HG03064 (cell line): ENCODE results near the gene ROR1.

Experiments used
- ATAC-seq: cut with Tn5 transposase; IDR thresholded peaks from one replicate; pipeline ENCODE4 v1.9.1; 2021; ENCODE audit warnings: low read depth; ENCODE audit not compliant: unreplicated experiment

Gene ROR1

DNA sequence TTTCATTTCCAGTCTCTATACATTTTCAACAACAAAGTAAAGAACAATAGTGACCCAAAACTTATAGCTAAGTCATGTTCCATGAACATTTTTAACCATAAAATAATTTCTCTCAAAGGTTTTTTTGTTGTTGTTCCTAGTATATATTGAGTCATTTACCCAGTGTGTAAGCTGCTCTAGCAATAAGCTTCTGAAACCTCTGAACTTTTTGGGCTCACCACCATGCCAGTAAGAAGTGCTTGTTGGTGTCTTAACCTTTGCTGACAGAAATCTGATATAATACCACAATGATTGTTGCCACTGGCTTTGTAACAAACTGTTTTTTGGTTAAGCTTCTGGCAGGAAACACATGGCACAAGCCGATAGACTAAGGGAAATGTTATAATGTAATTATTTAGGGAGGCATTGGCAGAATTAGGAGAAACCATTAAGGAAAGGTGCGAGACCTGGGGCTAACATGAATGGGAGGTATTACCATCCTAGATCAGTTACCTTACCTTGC, 377.0 kb downstream of the ROR1 start:
- no peak for ATAC-seq

DNA sequence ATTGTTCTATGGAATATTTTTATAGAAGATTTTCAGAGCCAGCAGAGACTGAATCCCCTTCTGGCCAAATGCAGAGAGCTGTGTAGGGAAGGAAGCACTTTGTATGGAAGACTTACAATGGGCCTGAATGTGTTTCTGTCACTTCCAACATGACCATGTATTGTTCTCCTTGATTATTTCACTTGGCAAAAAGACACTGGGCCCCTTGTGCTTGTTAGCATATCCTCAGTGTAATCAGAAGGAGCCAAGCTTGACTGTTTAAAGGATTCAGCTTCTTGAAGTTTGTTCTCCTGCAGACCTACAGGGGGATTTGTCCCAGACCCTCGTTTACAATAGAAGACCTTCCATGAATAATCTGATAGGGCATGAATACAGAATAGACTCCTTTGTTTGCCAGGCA, 381.5 kb downstream of the ROR1 start:
- no peak for ATAC-seq

DNA sequence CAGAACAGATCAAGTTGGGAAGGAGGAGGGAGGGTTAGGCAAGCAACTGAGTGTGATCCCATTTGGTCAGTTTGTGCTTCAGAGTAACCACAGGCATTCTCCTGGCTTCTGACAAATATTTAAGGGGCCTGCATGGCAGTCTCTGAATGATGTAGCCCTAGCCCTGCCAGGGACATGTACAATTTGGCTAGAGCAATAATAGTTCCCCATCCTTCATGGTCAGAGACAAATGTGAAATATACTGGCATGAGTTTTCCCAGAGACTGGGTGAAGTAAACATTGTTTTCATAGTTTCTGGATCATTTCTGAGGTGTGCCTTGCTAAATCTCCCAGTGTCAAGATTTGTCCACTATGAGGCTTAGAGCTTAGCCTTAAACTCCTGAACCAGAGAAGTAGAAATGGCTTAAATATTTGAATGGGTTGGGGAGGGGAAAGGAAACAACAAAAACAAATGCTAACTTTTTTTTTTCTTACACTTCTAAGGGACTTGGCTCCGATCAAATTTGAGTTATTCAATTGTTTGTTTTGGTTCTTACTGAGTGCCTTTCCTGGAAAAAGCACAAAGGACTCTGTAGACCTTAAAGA, 387.6 kb downstream of the ROR1 start:
- ATAC-seq, result no peak

GRCh38 chr1:64162151-64162550, 388.3 kb downstream of the ROR1 start:
- ATAC-seq, result no peak

DNA sequence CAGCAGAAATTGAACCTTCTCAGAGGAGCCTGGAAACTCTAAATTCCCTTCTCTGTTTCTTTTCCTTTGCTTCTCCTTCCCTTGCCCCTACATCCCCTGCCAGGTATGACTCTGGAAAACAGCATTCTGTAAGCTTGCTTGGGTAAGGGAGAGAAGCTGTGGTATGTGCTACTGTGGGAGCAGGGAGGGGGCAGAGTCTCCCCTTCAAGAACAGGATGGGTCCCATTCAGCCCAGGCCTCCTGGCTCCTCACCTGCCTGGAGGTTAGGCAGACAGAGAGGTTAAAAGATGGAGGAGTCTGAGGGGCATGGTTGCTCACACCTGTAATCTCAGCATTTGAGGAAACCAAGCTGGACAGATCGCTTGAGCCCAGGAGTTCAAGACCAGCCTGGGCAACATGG, 389.0 kb downstream of the ROR1 start:
- ATAC-seq, result no peak

DNA sequence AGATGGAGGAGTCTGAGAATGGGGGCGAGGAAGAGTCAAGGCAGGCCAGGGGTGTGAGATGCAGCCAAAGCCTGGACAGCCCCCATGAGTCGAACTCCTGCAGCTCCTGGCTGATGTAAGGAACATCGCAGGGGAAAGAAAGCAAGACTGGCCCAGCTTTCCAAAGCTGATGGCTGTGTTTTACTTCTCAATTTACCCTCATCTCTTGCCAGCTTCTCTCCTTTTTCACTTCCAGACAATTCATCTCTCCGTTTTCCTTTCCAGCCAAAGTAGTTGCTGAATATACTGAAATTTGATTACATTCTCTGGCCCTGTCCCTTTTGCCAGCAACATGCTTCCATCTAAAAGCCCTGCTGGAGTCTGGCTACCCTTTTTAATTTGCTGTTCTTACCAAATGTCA, 389.6 kb downstream of the ROR1 start:
- ATAC-seq, result no peak

- no peak for ATAC-seq
Observed at GRCh38 chr1:64163970-64164369, 390.2 kb downstream of the ROR1 start.

GRCh38 chr1:64166629-64167028, 392.8 kb downstream of the ROR1 start:
- no peak for ATAC-seq

DNA sequence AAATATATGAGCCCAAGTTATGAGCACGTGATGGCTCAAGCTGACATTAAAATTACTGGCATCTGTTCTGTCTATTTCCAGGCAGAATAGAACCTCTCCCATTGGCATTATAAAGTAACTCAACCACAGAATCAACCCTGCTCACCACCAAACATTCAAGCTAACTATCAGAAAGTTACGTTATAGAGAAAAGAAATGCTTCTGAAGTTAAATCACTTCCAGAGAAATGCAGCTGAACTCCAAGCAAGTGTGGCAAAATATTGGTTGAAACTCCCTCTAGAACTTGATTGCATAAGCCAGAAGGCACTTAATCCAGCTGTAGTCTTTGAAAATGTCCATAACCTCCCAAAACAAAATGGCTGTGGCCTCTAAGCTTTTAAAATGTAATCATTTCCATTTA, 393.4 kb downstream of the ROR1 start:
- ATAC-seq, result no peak

GRCh38 chr1:64171246-64171645, 397.4 kb downstream of the ROR1 start:
- no peak for ATAC-seq

GRCh38 chr1:64171797-64172281, 398.0 kb downstream of the ROR1 start:
- ATAC-seq, result peak; percentile 73

DNA sequence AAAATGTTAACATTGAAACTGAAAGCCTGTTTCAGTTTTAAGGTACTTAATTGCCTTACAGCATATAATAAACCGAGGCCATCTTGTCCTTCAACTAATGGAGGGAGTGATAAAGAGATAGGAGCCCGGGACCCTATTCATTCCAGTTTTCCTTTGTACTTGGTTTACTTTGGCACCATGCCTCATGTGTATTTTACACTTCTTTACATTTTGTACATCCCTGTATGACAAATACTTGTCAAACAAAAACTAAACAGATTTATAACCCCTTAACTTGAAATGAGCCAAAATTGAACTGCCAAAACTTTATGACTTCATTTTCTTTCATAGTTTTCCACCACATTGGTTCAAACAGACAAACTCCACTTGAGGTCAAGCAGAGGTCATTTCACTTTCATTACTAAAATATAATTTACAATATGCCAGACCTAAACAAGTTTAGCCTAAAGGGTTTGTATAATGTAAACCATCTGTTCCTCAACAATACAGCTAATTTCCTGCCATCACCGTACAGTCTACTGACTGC, 398.7 kb downstream of the ROR1 start:
- no peak for ATAC-seq

DNA sequence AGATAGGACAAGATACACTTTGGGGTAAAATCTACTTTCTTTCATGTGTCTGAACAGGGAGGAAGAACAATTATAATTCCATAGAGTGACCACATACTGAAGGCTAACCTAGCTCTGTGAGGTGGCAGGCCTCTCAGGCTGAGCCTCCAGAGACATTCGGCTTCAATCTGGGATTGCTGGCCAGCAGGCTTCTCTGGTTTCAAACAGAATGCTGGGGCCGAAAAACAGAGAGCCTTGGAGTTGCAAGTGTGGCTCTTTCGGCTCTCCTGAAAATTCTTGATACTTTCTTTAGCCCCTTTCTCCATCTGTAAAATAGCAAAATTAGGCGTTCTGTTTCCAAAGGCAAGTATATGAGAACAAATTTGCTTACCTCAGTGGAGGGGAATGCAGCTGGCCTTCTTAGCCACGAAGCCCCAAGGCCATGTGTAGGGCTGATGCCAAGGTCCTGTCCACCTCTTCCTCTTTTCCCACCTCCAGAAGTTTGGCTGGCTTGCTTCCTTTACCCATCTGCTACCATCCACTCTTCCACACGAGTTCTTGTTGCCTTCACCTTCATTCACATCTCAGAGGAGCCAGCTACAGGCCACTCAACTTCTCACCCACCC, 399.6 kb downstream of the ROR1 start:
- no peak for ATAC-seq

- ATAC-seq, result no peak
Observed at GRCh38 chr1:64175639-64176038, 401.8 kb downstream of the ROR1 start.

DNA sequence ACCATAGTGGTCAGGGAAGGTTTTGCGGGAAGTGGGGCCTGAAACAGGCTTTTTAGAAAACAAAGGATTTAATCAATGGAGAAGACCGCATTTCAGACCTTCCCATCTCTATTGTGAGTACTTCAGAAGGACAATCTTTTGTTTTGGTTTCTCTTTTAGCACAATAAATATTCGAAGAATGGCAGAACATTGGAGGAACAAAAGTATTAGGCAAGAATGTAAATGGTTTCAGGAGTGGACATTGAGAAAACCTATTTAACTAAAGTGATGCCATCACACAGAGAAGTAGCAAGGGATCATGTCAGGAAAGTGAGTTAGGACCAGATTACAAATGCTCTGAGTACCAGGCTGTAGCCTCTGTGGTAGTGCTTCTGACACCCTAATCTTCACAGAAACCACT, 402.8 kb downstream of the ROR1 start:
- ATAC-seq, result no peak

DNA sequence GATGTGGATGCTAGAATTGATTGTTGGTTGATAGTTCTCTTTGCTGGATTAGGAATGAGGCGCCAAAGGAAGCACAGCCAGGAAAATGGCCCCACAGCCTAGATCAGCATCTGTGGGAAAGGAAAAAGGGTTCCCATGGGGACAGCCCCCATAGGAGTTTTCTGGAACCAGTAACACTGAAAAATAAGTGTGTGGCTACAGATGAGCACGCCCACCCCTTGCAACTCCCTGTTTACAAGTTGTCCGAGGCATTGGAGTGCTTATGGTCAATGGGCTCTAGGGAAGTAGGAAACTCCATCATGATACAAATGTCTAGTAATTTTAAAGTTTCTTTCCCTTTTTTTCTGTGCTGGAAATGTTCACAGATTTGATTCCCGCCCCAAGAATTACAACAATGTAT, 405.8 kb downstream of the ROR1 start:
- ATAC-seq, result no peak

DNA sequence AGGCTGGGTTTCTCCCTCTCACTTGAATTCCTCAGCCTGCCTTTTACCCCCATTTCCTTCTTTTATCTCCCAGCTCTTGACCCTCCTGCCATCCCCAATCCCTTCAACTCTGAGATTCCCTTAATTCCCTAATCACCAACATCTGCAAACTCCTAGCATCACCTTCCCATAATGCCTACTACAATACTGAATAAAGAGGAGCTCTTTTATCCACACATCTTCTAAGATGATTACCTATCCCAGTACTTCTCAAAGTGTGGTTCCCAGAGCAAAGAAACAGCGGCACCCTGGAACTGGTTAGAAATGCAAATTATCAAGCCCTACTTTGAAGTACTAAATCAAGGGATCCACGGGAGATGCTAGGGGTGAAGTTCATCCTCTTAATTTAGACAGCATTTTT, 408.4 kb downstream of the ROR1 start:
- no peak for ATAC-seq

- ATAC-seq, result no peak
Observed at GRCh38 chr1:64183395-64184002, 409.7 kb downstream of the ROR1 start.

DNA sequence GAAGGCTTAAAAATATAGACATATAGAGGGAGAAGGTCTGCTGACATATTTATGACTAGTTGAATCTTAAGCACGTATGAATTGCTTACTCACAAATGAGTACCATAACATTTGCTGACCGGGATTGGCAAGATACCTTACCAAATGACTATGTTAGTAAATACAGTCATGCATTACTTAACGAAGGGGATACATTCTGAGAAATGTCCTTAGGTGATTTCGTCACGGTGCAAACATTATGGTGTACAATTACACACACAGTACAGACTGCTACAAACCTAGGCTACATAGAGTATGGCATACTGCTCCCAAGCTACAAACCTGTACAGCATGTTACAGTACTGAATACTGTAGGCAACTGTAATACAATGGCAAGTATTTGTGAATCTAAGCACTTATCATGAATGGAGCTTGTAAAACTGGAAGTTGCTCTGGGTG, 410.2 kb downstream of the ROR1 start:
- ATAC-seq, result no peak

DNA sequence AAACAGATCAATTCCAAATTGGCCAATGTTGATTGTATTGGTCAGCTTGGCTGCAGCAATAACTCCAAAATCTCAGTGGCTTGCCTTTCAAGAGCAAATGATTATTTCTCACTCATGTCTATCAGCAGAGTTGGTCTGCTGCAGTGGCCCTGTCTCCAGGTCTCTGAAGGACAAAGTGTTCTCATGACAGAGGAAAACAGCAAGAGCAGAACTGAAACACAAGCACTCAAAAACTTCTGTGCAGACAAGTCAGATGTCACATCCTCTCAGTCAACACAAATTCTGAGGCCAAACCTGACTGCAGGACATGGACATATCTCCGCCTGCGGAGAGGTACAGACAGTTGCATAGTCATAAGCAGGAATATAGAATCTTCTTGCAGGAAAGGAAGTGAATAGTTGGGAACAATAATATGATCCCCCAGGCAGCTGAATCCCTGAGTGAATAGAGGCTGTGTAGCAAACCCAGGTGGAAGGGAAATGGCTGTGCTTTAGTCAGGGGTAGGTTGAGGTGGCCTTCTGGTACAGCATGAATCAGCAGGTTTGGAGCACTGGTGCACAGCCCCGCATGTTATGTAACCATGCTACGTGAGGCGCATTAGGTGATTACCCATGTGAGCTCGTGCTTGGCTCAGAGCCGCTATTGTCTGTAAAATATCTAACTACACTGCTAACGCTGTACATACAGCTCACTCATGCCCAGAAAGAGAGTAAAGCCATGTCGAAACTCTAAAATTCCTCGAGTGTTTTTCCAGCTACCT, 412.5 kb downstream of the ROR1 start:
- ATAC-seq, result no peak

DNA sequence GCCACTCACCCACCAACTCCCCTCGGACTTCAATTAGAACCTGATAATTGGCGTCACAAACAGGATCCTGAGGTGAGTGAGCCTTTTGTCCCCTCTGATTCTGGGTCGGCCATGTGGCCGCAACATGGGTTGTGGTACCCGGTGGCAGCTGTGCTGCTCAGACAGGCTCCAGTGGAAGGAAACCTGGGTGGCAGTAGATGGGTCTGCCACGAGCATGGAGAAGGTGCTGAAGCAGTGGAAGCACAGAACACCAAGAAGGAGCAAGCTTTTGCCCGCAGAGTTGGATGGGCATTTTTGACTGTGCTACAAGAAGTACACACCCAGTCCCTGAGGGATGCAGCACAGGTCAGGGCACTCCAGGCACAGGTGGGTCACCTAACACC, 413.1 kb downstream of the ROR1 start:
- ATAC-seq, result no peak
